DND-41 (cell line): ENCODE measurements around the gene CSNK1A1.

ENCODE experiments used
- ATAC-seq: fragments of 200-7000 bp; cut with Tn5 transposase; 3 replicates; pipeline ENCODE4 v1.9.1; 2021; ENCODE audit warnings: low read depth; ENCODE audit not compliant: insufficient read depth
- DNase-seq: peaks from one replicate; pipeline ENCODE4 v3.0.0-alpha.2; 2020
- H2AFZ ChIP-seq: 2 replicates; pipeline ENCODE4 v1.6.0; 2012; ENCODE audit warnings: low read depth, low read length
- H3K27ac ChIP-seq: 2 replicates; pipeline ENCODE4 v1.5.1; 2012; ENCODE audit warnings: low read length, inconsistent platforms
- H3K27me3 ChIP-seq: fragments of 200-600 bp; sonication (generic); 2 replicates; pipeline ENCODE4 v1.6.0; 2012; ENCODE audit warnings: low read length, mild to moderate bottlenecking, inconsistent platforms; ENCODE audit not compliant: insufficient read depth, poor library complexity
- H3K36me3 ChIP-seq: 2 replicates; pipeline ENCODE4 v1.5.1; 2012; ENCODE audit warnings: low read length, inconsistent platforms; ENCODE audit not compliant: insufficient read depth
- H3K4me1 ChIP-seq: 2 replicates; pipeline ENCODE4 v1.5.1; 2012; ENCODE audit warnings: mild to moderate bottlenecking, low read length; ENCODE audit not compliant: insufficient read depth
- H3K4me2 ChIP-seq: 2 replicates; pipeline ENCODE4 v1.6.0; 2012; ENCODE audit warnings: mild to moderate bottlenecking, moderate library complexity, low read length, inconsistent platforms; ENCODE audit not compliant: insufficient read depth
- H3K4me3 ChIP-seq, 2 experiments: fragments of 200-600 bp in 1 of 2; shearing (Covaris generic) in 1 of 2; 2 replicates each; pipeline ENCODE4 v1.5.1; 2012 to 2016; ENCODE audit warnings: inconsistent platforms in 2 of 2, low read length in 2 of 2, mild to moderate bottlenecking in 2 of 2, low read depth in 1 of 2, moderate library complexity in 1 of 2
- H3K79me2 ChIP-seq: 2 replicates; pipeline ENCODE4 v1.6.0; 2012; ENCODE audit warnings: low read length, inconsistent platforms; ENCODE audit not compliant: insufficient read depth
- H3K9ac ChIP-seq: 2 replicates; pipeline ENCODE4 v1.6.0; 2012; ENCODE audit warnings: low read depth, mild to moderate bottlenecking, inconsistent platforms, low read length, moderate library complexity
- H3K9me3 ChIP-seq: 2 replicates; pipeline ENCODE4 v1.5.1; 2012; ENCODE audit warnings: low read length, moderate library complexity, mild to moderate bottlenecking, inconsistent platforms; ENCODE audit not compliant: insufficient read depth, severe bottlenecking
- H4K20me1 ChIP-seq: 2 replicates; pipeline ENCODE4 v1.6.0; 2012; ENCODE audit warnings: low read length; ENCODE audit not compliant: insufficient read depth
- CTCF ChIP-seq: IDR thresholded peaks from 2 replicates; pipeline ENCODE4 v1.5.1; 2012; ENCODE audit warnings: borderline replicate concordance, low read length, moderate library complexity, mild to moderate bottlenecking; ENCODE audit not compliant: poor library complexity, severe bottlenecking; ENCODE audit errors: extremely low read depth
- EZH2 ChIP-seq: IDR thresholded peaks from 3 replicates; pipeline ENCODE4 v1.6.1; 2012; ENCODE audit warnings: borderline replicate concordance, low read depth, mild to moderate bottlenecking, moderate library complexity, low read length, inconsistent platforms; ENCODE audit not compliant: severe bottlenecking

The CSNK1A1 gene

GRCh38 chr5:149594206-149594895 lies 43.1 kb upstream of the CSNK1A1 start:
- no peak for TF ChIP-seq CTCF
- no peak for TF ChIP-seq EZH2
- H3K4me1 ChIP-seq = no peaks in the 10 kb centered on the region
- no peak for DNase-seq

GRCh38 chr5:149593370-149593769 lies 42.1 kb upstream of the CSNK1A1 start:
- H3K4me2 ChIP-seq = no peak overlapping the region
- TF ChIP-seq CTCF (no peak), EZH2 (no peak)
- H3K27ac ChIP-seq = no peak overlapping the region
- H3K9ac ChIP-seq = no peak overlapping the region
- H3K79me2 ChIP-seq = no peaks in the 10 kb centered on the region
- H3K4me1 ChIP-seq = no peaks in the 10 kb centered on the region
- H3K4me3 ChIP-seq = no peak overlapping the region
- no peaks in the 10 kb centered on the region for H3K9me3 ChIP-seq
- H2AFZ ChIP-seq = no peak overlapping the region
- DNase-seq = no peak
- no peak for ATAC-seq
- no peaks in the 10 kb centered on the region for H3K36me3 ChIP-seq
- peaks cover 9% of the 10 kb centered on the region for H3K27me3 ChIP-seq
- H4K20me1 ChIP-seq = no peaks in the 10 kb centered on the region

More at GRCh38 chr5:149594206-149594895, 43.1 kb upstream of the CSNK1A1 start:
- H3K36me3 ChIP-seq = no peaks in the 10 kb centered on the region
- H3K9ac ChIP-seq = no peak overlapping the region
- H3K27me3 ChIP-seq = peaks cover 9% of the 10 kb centered on the region
- no peak overlapping the region for H2AFZ ChIP-seq
- no peak for ATAC-seq
- H3K4me2 ChIP-seq = no peak overlapping the region
- no peak overlapping the region for H3K4me3 ChIP-seq
- H3K9me3 ChIP-seq = no peaks in the 10 kb centered on the region
- no peaks in the 10 kb centered on the region for H3K79me2 ChIP-seq
- H4K20me1 ChIP-seq = no peaks in the 10 kb centered on the region
- H3K27ac ChIP-seq = no peak overlapping the region

DNA sequence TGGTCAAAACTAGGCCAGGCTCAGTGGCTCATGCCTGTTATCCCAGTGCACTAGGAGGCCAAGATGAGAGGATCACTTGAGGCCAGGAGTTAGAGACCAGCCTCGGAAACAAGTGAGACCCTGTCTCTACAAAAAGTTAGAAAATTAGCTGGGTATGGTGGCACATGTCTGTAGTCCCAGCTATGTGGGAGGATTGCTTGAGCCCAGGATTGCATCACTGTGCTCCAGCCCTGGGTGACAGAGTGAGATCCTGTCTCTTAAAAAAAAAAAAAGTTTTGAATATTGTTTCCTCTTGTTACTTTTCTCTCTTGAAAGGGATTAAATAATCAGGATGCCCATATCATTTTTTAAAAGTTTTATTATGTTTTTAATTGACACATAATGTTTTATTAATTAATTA lies 37.7 kb upstream of the CSNK1A1 start:
- Histone ChIP-seq H2AFZ (no peak overlapping the region), H3K4me1 (no peaks in the 10 kb centered on the region), H3K79me2 (no peaks in the 10 kb centered on the region), H3K36me3 (no peaks in the 10 kb centered on the region), H3K9ac (no peak overlapping the region), H3K27me3 (no peaks in the 10 kb centered on the region), H4K20me1 (no peaks in the 10 kb centered on the region), H3K4me3 (no peak overlapping the region), H3K4me2 (no peak overlapping the region), H3K9me3 (no peaks in the 10 kb centered on the region), H3K27ac (no peak overlapping the region)
- DNase-seq = no peak
- TF ChIP-seq EZH2 (no peak), CTCF (no peak)
- no peak for ATAC-seq
